ENCODE data around the gene PCBP3.

DNA sequence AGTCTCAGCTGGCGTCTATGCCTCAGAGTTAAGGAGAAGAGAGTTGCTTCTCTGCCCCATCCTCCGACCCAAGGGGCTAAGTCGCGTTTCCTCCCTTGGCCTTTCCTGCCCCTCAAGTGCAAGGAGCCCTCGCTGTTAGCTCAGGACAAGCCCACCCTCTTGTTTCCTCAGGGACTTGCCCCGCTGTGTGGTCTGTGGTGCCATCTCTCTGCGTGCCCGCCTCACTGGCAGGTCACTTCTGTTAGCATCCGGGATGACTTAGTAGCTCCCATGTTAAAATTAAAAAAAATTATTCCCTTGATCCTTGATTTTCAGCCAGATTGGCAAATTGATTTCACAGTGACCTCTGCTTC, 96.5 kb downstream of the PCBP3 start:
- TF ChIP-seq, protein P1, sequence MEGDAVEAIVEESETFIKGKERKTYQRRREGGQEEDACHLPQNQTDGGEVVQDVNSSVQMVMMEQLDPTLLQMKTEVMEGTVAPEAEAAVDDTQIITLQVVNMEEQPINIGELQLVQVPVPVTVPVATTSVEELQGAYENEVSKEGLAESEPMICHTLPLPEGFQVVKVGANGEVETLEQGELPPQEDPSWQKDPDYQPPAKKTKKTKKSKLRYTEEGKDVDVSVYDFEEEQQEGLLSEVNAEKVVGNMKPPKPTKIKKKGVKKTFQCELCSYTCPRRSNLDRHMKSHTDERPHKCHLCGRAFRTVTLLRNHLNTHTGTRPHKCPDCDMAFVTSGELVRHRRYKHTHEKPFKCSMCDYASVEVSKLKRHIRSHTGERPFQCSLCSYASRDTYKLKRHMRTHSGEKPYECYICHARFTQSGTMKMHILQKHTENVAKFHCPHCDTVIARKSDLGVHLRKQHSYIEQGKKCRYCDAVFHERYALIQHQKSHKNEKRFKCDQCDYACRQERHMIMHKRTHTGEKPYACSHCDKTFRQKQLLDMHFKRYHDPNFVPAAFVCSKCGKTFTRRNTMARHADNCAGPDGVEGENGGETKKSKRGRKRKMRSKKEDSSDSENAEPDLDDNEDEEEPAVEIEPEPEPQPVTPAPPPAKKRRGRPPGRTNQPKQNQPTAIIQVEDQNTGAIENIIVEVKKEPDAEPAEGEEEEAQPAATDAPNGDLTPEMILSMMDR (IDR thresholded peaks at IDR 0.05), result no peak
- TF ChIP-seq EZH2 (IDR thresholded peaks at IDR 0.05), result no peak
